ENCODE data around the gene SRCAP. TPM values are rescaled to one million over a fixed set of nuclear protein-coding genes. Genes with fewer than 3 reads are reported as not detected.

SRCAP gene
- total and polyA plus RNA-seq, 2 donors from 2014 or later, result 1.6 to 71.9 TPM

DNA sequence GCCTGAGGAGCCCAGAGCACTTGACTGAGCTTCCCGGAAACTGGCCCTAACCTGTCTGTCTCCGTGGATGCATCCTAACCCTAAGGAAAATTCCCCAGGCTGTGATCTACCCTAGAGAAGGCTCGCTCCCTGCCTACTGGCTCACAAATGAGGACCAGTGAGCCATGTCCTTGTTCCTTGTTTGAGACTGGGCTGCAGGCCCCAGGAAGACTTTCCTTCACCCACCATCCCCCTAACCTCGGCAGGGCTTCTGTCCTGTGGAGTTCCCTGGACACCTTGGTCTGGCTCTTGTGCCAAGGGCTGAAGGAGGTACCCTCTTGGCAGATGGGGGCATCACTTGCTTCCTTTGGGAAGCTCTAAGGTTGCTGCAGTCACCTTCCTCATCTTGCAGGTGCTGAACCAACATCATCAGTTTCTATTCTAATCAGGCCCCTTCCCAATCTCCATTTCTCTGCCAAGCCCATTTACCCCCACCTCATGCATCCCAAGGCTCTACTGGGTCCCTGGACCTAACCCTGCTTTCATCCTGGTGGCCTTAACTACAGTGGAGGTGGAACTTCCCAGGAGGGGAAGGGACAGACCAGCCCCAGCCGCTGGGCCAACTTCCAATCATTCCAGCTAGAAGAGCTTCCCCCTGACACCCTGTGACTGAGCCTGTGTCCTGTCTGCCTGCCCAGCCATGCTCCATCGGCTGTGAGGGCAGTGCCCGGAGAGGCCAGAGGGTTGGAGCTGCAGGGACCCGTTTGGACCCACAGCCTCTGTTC, 75.6 kb downstream of the SRCAP start:
- peak in 2 of 5 donors; percentile 29 to 32 for DNase-seq
- peaks cover 4 to 33% (median 19%) of the 10 kb centered on the region in 3 donors for H3K36me3 ChIP-seq (ENCODE audit: control insufficient read depth in 2 of 3, insufficient read depth in 3 of 3, low read length in 3 of 3)
- peak overlapping the region in 2 of 3 donors; percentile 66 to 75 for H3K4me3 ChIP-seq (ENCODE audit: low read length in 3 of 3)

DNA sequence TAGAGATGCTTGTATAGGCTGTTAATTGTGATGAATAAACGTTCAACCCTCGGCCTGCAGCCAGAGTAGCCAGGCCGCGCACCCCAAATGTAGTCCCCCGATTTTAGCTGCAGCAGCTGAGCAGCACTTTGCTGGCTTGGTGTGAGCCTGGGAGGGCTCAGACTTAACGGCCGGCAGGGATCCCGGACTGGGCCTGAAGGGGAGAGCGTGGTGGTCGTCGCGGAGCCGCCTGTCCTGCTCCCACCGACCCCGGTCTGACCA, 76.1 kb downstream of the SRCAP start:
- TF ChIP-seq, protein P1, sequence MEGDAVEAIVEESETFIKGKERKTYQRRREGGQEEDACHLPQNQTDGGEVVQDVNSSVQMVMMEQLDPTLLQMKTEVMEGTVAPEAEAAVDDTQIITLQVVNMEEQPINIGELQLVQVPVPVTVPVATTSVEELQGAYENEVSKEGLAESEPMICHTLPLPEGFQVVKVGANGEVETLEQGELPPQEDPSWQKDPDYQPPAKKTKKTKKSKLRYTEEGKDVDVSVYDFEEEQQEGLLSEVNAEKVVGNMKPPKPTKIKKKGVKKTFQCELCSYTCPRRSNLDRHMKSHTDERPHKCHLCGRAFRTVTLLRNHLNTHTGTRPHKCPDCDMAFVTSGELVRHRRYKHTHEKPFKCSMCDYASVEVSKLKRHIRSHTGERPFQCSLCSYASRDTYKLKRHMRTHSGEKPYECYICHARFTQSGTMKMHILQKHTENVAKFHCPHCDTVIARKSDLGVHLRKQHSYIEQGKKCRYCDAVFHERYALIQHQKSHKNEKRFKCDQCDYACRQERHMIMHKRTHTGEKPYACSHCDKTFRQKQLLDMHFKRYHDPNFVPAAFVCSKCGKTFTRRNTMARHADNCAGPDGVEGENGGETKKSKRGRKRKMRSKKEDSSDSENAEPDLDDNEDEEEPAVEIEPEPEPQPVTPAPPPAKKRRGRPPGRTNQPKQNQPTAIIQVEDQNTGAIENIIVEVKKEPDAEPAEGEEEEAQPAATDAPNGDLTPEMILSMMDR (IDR thresholded peaks at IDR 0.05; ENCODE audit: borderline replicate concordance, extremely low read depth, insufficient read depth), result no peak
- Histone ChIP-seq H3K4me1 (ENCODE audit: control insufficient read depth in 2 of 3, insufficient read depth in 2 of 3, low read depth in 1 of 3, low read length in 3 of 3) (peaks cover 0 to 10% (median 2%) of the 10 kb centered on the region in 3 donors), H3K36me3 (ENCODE audit: control insufficient read depth in 2 of 3, insufficient read depth in 3 of 3, low read length in 3 of 3) (peaks cover 3 to 31% (median 18%) of the 10 kb centered on the region in 3 donors), H3K27me3 (ENCODE audit: control insufficient read depth, insufficient read depth, low read length) (no peaks in the 10 kb centered on the region), H3K27ac (ENCODE audit: low read depth in 2 of 2, low read length in 2 of 2) (peak overlapping the region; percentile 37 to 72), H3K4me3 (ENCODE audit: low read length in 3 of 3) (peak overlapping the region in 2 of 3 donors; percentile 66 to 75), H3K9ac (ENCODE audit: low read length in 3 of 3) (peak overlapping the region in 1 of 3 donors; percentile 53), H3K9me3 (ENCODE audit: control insufficient read depth in 2 of 3, insufficient read depth in 1 of 3, low read length in 3 of 3) (no peaks in the 10 kb centered on the region)
- FAIRE-seq (no peak), DNase-seq (peak in 1 of 5 donors; percentile 14)
- intact Hi-C loops (cut with DNase I), result no loop called here

More for the DNA sequence above, 75.6 kb downstream of the SRCAP start:
- Histone ChIP-seq H3K9ac (ENCODE audit: low read length in 3 of 3) (peak overlapping the region in 1 of 3 donors; percentile 53), H3K27ac (ENCODE audit: low read depth in 2 of 2, low read length in 2 of 2) (peak overlapping the region; percentile 37 to 72), H3K4me1 (ENCODE audit: control insufficient read depth in 2 of 3, insufficient read depth in 2 of 3, low read depth in 1 of 3, low read length in 3 of 3) (peaks cover 0 to 10% (median 2%) of the 10 kb centered on the region in 3 donors), H3K9me3 (ENCODE audit: control insufficient read depth in 2 of 3, insufficient read depth in 1 of 3, low read length in 3 of 3) (no peaks in the 10 kb centered on the region), H3K27me3 (ENCODE audit: control insufficient read depth, insufficient read depth, low read length) (no peaks in the 10 kb centered on the region)
- intact Hi-C loops (cut with DNase I), result no loop called here
- TF ChIP-seq, protein P1 (IDR thresholded peaks at IDR 0.05; ENCODE audit: borderline replicate concordance, extremely low read depth, insufficient read depth), result no peak
- FAIRE-seq, result no peak

DNA sequence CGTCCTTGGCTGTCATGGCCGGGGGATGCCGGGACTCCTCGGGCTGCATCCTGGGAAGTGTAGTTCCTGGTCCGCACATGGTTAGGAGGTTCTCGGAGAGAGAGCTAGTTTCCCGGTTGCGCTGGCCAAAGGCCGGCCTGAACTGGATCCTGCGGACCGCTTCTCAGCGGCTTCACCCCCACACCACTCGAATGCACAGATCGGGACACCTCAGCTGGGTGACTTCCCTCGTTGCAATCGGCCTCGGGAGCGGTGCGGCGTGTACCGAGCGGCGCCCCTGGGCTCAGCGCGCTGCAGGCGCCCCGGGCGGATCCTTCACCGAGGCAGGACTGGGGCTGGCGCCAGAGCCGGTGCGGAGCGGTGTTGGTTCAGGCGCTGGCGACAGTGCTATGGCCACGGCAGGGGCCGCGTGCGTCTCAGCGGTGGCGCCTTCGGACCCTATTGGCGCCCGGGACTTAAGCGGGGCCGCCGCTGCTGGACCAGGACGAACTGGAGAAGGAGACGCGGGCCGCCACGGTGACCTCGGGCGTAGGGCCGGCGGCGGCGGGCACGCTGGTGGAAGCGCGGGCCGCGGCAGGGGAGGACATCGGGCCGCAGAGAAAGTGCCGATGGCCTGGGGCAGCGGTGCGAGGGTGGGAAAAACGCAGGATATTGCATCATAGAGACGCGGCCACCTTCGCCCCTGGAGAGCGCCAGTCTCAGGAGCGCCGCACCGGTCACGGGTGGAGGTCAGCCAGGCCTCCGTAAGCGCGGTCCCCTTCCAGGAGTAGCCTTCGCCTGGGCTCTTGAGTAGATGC, 76.6 kb downstream of the SRCAP start:
- peak; percentile 90 to 96 (median 94) for DNase-seq
- Histone ChIP-seq H3K9me3 (ENCODE audit: control insufficient read depth in 2 of 3, insufficient read depth in 1 of 3, low read length in 3 of 3) (no peaks in the 10 kb centered on the region), H3K27ac (ENCODE audit: low read depth in 2 of 2, low read length in 2 of 2) (peak overlapping the region; percentile 92 to 95), H3K9ac (ENCODE audit: low read length in 3 of 3) (peak overlapping the region; percentile 38 to 74 (median 53)), H3K4me1 (ENCODE audit: control insufficient read depth in 2 of 3, insufficient read depth in 2 of 3, low read depth in 1 of 3, low read length in 3 of 3) (peaks cover 0 to 10% (median 2%) of the 10 kb centered on the region in 3 donors), H3K36me3 (ENCODE audit: control insufficient read depth in 2 of 3, insufficient read depth in 3 of 3, low read length in 3 of 3) (peaks cover 0 to 27% (median 18%) of the 10 kb centered on the region in 3 donors), H3K27me3 (ENCODE audit: control insufficient read depth, insufficient read depth, low read length) (no peaks in the 10 kb centered on the region), H3K4me3 (ENCODE audit: low read length in 3 of 3) (peak overlapping the region; percentile 66 to 75 (median 69))
- intact Hi-C loops (cut with DNase I), result no loop called here
- no peak for FAIRE-seq
- TF ChIP-seq, protein P1 (IDR thresholded peaks at IDR 0.05; ENCODE audit: borderline replicate concordance, extremely low read depth, insufficient read depth), result no peak

All from kidney (tissue), 14 donors.